Parathyroid adenoma (tissue), 2 donors: Measurements from ENCODE around the gene SCARB1.

Experiments
- H2AFZ ChIP-seq: fragments of 300-600 bp; sonication (generic); one replicate; pipeline ENCODE4 v1.7.0; 2017; ENCODE audit warnings: antibody characterized with exemption, mild to moderate bottlenecking
- H3K27ac ChIP-seq: fragments of 300-600 bp; sonication (generic); one replicate; pipeline ENCODE4 v1.7.0; 2017
- H3K27me3 ChIP-seq: fragments of 300-600 bp; sonication (generic); one replicate; pipeline ENCODE4 v1.7.0; 2017; ENCODE audit warnings: low read length; ENCODE audit not compliant: control insufficient read depth, insufficient read depth
- H3K36me3 ChIP-seq: fragments of 300-600 bp; sonication (generic); one replicate; pipeline ENCODE4 v1.7.0; 2017; ENCODE audit warnings: low read length; ENCODE audit not compliant: control insufficient read depth, insufficient read depth
- H3K4me1 ChIP-seq: fragments of 300-600 bp; sonication (generic); one replicate; pipeline ENCODE4 v1.7.0; 2017; ENCODE audit warnings: control low read depth
- H3K4me2 ChIP-seq: fragments of 300-600 bp; sonication (generic); one replicate; pipeline ENCODE4 v1.7.0; 2017; ENCODE audit warnings: low read length
- H3K4me3 ChIP-seq: fragments of 300-600 bp; sonication (generic); one replicate; pipeline ENCODE4 v1.7.0; 2017; ENCODE audit warnings: low read depth, low read length
- H3K79me2 ChIP-seq: fragments of 300-600 bp; sonication (generic); one replicate; pipeline ENCODE4 v1.7.0; 2017; ENCODE audit warnings: control low read depth
- H3K9ac ChIP-seq: fragments of 300-600 bp; sonication (generic); one replicate; pipeline ENCODE4 v1.7.0; 2017; ENCODE audit warnings: mild to moderate bottlenecking
- H3K9me3 ChIP-seq: fragments of 300-600 bp; sonication (generic); one replicate; pipeline ENCODE4 v1.7.0; 2017; ENCODE audit warnings: low read length; ENCODE audit not compliant: control insufficient read depth
- TF ChIP-seq, protein P1 (sequence below): fragments of 300-600 bp; sonication (generic); IDR thresholded peaks from one replicate; pipeline ENCODE4 v1.7.0; 2017; ENCODE audit warnings: antibody characterized with exemption, mild to moderate bottlenecking
- donor health status: primary hyperparathyroidism.

SCARB1 gene

DNA sequence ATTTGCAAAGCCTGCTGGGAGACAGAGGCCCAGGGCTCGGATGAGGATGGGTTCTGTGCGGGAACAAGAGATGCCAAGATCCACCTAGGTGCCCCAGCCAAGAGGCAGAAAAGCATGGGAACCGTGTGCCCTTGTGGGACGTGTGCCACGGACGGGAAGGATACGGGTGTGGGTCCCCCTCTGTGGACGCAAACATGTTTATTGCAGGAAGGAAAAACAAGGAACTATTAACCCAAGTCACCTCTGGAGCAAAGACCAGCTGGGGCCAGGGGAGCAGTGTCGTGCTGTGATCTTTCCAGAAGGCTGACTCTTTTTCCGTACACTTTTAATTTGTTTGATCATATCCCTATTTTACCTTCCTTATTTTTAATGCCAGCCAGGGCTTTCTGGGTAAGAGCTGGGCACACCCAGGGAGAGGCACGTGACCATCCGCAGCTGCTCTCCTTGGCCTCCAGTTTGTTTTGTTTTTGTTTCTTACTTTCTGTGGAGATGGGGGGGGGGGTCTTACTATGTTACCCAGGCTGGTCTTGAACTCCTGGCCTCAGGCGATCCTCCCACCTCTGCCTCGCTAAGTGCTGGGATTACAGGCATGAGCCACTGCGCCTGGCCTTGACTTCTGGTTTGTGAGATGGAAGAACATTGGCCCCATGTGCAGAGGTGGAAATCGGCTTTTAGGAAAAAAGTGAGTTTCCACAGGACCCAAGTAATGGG lies 20.7 kb downstream of the SCARB1 start:
- Histone ChIP-seq H3K27ac (no peak overlapping the region), H3K4me2 (no peak overlapping the region), H3K36me3 (no peaks in the 10 kb centered on the region), H3K4me3 (no peak overlapping the region), H3K9me3 (no peaks in the 10 kb centered on the region), H3K79me2 (no peaks in the 10 kb centered on the region), H2AFZ (no peak overlapping the region), H3K27me3 (no peaks in the 10 kb centered on the region), H3K9ac (no peak overlapping the region), H3K4me1 (no peaks in the 10 kb centered on the region)
- TF ChIP-seq, protein P1, sequence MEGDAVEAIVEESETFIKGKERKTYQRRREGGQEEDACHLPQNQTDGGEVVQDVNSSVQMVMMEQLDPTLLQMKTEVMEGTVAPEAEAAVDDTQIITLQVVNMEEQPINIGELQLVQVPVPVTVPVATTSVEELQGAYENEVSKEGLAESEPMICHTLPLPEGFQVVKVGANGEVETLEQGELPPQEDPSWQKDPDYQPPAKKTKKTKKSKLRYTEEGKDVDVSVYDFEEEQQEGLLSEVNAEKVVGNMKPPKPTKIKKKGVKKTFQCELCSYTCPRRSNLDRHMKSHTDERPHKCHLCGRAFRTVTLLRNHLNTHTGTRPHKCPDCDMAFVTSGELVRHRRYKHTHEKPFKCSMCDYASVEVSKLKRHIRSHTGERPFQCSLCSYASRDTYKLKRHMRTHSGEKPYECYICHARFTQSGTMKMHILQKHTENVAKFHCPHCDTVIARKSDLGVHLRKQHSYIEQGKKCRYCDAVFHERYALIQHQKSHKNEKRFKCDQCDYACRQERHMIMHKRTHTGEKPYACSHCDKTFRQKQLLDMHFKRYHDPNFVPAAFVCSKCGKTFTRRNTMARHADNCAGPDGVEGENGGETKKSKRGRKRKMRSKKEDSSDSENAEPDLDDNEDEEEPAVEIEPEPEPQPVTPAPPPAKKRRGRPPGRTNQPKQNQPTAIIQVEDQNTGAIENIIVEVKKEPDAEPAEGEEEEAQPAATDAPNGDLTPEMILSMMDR: no peak

DNA sequence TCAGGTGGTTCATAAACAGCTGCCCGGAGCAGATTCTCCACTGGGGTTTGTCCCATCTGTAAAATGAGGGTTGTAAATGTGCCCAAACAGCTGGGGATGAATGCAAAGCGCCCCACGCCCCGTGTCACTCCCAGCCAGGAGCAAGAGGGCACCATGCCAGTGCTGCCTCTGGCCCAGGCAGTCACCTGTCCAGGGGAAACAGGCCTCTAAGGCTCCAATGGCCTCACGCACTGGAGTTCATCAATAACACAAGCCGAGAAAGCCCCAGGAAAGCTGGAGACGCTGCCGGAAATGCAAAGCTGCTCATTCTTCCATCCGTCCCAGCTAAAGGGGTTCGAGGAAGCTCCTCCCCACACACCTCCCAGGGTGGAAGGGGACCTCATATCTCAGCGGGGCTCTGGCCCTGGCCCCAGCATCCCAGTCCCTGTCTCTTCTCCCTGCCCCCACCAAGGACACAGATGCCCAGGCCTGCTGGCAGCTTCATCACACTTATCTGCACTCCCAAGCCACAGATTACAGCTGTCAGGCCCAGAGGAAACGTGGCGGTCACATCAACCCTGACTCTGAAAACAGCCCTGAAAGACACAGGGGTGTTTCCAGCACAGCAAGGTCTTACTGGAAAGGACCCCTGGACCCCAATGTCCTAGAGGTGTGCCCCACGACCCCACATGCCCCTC lies 21.5 kb downstream of the SCARB1 start:
- no peak overlapping the region for H3K4me3 ChIP-seq
- H3K4me1 ChIP-seq: no peaks in the 10 kb centered on the region
- no peaks in the 10 kb centered on the region for H3K27me3 ChIP-seq
- H3K79me2 ChIP-seq: no peaks in the 10 kb centered on the region
- H3K9ac ChIP-seq: no peak overlapping the region
- no peak overlapping the region for H3K4me2 ChIP-seq
- H2AFZ ChIP-seq: no peak overlapping the region
- no peaks in the 10 kb centered on the region for H3K36me3 ChIP-seq
- no peaks in the 10 kb centered on the region for H3K9me3 ChIP-seq
- no peak overlapping the region for H3K27ac ChIP-seq
- TF ChIP-seq, protein P1: no peak

DNA sequence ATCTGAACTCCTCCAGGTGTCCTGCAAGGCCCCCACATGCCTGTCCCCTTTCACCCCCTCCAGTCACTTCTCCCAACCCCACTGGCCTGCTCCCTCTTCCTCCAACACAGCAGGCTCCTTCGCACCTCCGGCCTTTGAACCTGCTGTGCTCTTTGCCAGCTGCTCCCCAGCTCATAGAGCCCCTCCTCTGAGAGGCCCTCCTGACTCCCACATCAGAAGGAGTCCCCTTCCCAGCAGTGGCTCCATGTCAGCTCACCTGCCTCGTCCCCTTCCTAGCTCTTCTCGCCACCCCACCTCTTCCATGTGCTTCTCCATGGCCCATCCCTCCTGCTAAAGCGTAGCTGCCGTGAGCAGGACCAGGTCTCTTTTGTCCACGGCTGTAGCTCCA lies 22.1 kb downstream of the SCARB1 start:
- Histone ChIP-seq H3K9me3 (no peaks in the 10 kb centered on the region), H3K36me3 (no peaks in the 10 kb centered on the region), H3K9ac (no peak overlapping the region), H3K79me2 (no peaks in the 10 kb centered on the region), H2AFZ (no peak overlapping the region), H3K4me1 (no peaks in the 10 kb centered on the region), H3K4me3 (no peak overlapping the region), H3K27ac (no peak overlapping the region), H3K4me2 (no peak overlapping the region), H3K27me3 (no peaks in the 10 kb centered on the region)
- TF ChIP-seq, protein P1: no peak

DNA sequence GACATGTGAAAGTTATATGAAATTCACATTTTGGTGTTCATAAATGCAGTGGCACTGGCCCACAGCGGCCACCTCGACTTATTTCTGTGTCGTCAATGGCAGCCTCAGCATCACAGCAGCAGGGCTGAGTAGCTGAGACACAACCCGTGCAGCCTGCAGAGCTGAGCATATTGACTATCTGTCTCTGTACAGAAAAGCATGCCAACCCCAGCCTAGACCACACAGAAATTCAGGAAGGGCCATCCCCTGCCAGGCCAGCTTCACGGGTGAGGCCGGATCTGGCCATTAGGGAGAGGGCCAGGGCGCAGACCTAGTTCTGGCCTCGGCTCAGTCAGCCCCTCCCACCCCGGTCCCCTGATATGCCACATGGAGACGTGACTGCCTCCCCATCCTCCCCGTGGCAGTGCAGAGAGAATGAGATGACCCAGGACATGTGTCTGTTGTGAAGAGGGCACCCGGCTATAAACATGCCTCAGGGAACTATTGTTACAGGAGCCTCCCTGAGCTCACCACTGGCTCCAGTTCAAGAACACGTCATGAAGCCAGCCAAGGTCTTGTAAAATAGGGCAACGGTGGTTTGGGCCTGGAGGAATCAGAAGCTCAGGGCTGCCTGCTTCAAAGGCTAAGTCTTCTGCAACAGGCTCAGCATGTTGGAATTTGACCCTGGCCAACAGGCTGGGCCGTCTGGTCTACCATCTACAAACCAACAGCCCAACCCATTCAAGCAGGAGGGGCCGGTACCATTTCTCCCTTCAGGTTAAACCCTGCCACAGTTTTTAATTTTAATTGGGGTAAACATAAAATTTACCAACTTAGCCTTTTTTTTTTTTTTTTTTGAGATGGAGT lies 25.5 kb downstream of the SCARB1 start:
- Histone ChIP-seq H3K36me3 (no peaks in the 10 kb centered on the region), H3K9me3 (no peaks in the 10 kb centered on the region), H3K4me3 (no peak overlapping the region), H3K9ac (no peak overlapping the region), H3K4me2 (no peak overlapping the region), H2AFZ (no peak overlapping the region), H3K79me2 (peaks cover 2% of the 10 kb centered on the region), H3K4me1 (no peaks in the 10 kb centered on the region), H3K27me3 (no peaks in the 10 kb centered on the region), H3K27ac (no peak overlapping the region)
- TF ChIP-seq, protein P1: no peak
